SW 1271 (cell line): ENCODE measurements around the gene FCHSD2.

ENCODE experiments used
- DNase-seq, 2 experiments: peaks; one replicate each; lab custom pipeline; 2025; lab: John Stamatoyannopoulos, UW

FCHSD2 gene

GRCh38 chr11:72970557-72971118 lies 171.5 kb downstream of the FCHSD2 start:
- no peak for DNase-seq

DNA sequence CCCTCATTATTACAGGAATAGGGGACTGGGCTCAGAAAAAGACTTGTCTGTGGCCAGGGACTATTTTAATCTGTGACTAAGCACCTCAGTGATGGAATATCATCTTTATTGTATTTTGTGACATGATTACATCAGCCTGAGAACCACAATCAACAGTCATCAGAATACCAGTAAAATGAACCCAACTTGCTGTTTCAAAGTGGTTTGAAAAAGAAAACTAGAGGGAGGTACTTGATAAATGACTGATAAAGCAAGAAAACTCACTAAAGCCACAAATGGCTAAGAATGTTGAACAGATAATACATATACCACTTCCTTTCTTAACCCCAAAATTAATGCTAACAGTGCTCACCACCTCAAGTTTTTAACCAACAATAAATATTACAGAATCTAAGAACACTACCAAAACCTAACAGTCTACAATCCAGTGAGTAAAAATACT lies 172.2 kb downstream of the FCHSD2 start:
- DNase-seq, result no peak

DNA sequence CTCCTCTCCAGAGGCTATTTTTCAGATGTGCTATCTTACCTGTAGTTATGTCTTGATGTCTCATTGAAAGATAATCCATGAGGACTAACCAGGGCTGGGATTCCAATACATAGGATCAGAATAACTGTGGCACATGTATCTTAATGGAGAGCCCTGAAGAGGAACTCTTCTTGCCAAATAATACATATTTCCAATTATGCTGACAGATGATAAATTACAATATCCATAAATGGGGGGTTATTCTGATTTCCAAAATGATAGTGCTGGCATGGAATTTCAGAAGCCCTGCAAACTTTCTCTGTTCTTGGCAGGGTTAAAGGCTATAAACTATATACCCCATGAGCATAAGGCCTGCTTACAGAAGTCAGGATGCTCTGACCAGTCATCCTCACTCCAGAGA lies 173.7 kb downstream of the FCHSD2 start:
- DNase-seq, result no peak

DNA sequence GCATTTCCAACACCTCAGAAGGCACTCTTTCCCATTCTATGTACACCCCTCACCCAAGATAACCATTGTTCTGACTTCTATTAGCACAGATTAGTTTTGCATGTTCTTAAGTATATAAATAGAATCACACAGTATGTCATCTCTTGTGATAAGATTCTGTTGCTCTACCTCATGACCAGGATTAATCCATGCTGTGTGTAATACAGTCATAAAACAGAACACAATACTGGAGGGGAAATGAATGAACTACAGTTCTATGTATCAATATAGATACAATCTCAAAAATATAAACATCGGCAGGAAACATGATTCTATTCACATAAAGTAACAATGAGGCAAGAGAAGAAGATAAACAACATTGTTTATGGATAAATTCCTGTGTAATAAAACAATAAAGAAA lies 176.4 kb downstream of the FCHSD2 start:
- DNase-seq, result no peak

DNA sequence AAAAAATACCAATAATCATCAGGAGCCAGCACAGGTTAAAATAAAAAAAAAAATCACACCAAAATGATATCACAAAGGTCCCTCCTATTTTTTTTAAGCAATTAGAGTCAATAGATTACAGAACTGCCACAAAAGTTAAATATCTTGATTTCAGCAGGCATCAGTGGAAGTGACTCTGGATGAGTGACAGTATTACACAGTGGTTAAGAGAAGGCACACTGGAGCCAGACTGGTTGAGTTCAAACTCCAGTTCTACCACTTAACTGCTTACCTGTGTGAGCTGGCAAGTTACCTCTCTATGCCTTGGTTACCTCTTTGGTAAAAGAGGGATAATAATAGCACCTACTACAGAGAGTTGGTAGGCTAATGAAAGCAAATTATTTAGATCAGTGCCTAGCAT lies 179.4 kb downstream of the FCHSD2 start:
- no peak for DNase-seq

GRCh38 chr11:72962084-72962483 lies 180.0 kb downstream of the FCHSD2 start:
- no peak for DNase-seq

DNA sequence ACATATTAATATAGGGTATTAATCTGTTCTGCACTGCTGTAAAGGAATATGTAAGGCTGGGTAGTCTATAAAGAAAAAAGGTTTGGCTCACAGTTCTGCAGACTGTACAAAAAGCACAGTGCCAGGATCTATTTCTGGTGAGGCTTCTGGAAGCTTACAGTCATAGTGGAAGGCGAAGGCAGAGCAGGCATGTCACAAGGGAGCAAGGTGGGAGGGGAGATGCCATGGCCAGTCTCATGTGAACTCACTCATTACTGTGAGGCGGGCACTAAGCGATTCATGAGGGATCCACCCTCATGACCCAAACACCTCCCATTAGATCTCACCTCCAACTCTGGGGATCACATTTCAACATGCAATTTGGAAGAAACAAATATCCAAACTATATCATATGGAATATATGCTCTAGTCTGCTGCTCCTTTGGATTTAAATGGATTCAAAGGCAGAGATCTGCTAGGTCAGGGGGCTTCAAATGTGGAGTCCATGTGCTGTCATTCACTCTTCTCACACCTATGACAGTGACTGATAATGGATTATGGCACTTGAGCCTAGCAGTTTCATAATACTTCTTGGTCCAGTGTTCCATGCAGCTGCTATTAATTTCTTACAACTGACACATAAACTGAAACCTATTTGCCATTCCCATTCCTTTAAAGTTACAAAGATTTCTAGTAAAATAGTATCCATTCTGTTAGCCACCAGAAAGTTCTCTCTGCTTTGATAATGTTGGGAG lies 182.0 kb downstream of the FCHSD2 start:
- no peak for DNase-seq

- DNase-seq, result no peak
Observed at GRCh38 chr11:72958791-72959190, 183.3 kb downstream of the FCHSD2 start.

- DNase-seq, result no peak
Observed at GRCh38 chr11:72955466-72955865, 186.7 kb downstream of the FCHSD2 start.

- DNase-seq, result no peak
Observed at GRCh38 chr11:72954860-72955259, 187.3 kb downstream of the FCHSD2 start.

DNA sequence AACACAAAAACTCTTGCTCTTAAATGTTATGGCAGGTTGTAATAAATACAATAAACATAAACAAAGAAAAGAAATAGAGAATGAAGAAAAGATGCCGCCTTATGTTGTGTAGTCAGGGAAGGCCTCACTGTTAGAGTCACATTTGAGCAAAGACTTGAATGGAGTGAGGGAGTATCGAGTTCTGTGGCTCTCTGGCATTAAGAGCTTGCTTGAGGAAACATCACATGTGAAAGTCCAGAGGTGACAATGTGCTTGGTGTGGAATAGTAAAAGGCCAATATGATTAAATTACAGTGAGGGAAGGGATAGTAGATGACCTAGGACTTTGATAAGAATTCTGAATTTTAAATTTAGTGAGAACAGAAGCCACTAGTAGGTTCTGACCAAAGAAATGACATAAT lies 188.5 kb downstream of the FCHSD2 start:
- DNase-seq, result no peak

- no peak for DNase-seq
Observed at GRCh38 chr11:72951888-72952287, 190.2 kb downstream of the FCHSD2 start.

DNA sequence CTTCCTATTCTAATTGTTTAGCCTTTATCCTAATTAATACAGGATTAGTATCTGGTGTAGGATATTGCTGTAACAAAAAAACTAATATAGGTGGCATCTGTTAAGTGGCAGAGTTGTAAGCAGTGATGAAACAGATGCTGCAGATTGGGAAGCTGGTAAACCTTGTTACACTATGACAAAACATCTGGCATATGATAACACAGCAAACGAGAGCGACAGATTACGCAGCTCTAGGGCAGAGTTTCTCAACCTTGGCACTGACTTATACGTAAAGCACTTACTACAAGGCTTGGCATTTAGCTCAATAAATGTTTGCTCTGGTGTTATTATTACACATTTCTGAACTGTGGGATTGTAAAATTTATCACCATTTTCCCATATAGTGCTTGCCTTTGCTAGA lies 190.9 kb downstream of the FCHSD2 start:
- DNase-seq, result no peak

DNA sequence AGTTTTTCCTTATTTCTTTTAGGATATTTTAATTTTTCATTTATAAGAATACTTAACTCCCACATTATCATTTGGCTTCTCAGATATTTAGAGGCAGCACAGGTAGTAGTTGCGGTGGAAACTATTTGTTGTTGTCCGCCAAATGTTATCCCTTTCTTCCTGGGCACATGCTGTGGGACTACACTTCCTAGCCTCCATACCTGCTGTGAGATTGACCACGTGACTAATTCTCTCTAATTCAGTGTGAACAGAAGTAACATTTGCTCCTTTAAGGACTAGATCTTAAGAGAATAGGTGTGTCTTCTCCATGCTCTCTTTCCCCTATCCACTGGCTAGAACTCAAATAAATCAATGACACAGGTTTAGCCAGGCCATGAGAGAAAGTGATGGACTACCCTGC lies 191.4 kb downstream of the FCHSD2 start:
- DNase-seq, result no peak

DNA sequence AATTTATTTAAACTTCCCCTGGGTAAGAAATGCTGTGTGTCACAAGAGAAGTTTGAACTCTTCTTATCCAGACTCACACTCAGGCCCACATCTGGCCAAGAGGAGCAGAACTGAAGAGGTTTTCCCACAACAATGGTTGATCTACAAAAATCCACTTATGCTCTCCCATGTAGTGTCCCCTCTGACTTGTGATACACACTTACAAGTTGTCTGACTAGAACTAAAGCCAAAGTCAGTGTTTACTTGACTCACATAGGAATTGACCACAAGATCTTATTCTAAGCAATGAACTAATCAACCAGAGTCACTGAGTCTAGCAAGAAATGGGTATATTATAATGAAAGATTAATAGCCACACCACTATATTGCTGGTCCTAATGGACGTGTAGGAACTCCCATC lies 194.9 kb downstream of the FCHSD2 start:
- no peak for DNase-seq

- no peak for DNase-seq
Observed at GRCh38 chr11:72943664-72944063, 198.5 kb downstream of the FCHSD2 start.

- DNase-seq, result no peak
Observed at GRCh38 chr11:72940417-72940816, 201.7 kb downstream of the FCHSD2 start.

- DNase-seq, result no peak
Observed at GRCh38 chr11:72939031-72939430, 203.1 kb downstream of the FCHSD2 start.

DNA sequence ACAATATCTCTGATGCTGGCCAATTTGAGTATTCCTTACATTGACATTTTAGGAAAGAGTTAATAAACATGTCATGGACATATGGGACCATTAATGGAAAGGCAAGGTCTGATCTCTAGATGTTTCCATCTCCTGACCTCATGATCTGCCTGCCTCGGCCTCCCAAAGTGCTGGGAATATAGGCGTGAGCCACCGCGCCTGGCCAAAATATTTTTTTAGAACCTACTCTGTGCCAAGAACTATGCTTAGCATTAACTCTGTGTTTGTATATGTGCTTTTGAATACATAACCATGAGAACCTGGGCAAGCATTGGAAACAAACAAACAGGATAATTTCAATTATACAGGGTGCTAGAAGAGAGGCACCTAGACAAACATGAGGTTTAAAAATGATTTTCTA lies 204.7 kb downstream of the FCHSD2 start:
- DNase-seq, result no peak

DNA sequence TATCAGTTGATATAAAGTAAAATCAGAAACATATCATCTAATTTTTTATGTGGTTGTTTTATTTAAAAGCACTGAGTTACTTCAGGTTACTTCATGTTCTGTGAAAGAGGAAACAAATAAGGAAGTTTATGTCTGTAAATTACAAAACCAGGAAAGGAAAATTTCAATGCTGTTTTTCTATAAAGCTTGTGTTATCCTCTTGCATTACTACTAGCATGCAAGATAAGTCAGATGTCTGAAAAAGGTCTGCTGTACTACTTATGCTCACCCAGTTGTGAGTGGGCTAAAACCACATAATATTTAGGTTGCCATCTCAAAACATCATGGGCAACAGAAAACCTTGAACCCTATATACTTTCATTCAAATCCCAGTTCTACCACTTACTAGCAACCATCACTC lies 206.4 kb downstream of the FCHSD2 start:
- no peak for DNase-seq

GRCh38 chr11:72932132-72932570 lies 210.0 kb downstream of the FCHSD2 start:
- no peak for DNase-seq

DNA sequence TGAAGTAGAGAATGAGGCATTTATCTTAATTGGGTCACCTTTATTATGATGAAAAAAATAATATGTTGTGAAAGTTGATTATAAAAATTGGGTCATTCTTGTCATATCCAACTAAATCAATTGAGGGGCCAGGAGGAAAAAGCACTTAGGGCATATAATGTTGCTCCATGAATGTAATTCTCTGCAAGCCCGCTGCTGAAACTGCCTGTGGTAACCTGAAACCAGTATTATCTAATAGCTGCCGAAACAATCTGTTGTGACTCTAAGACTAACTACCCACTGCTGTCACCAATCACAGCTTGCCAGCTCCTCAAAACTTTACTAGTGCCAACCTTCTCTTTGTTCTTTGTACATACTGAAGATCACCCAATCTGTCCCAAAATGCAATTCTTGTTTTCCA lies 212.1 kb downstream of the FCHSD2 start:
- DNase-seq, result no peak

GRCh38 chr11:72929256-72929655 lies 212.9 kb downstream of the FCHSD2 start:
- no peak for DNase-seq

- DNase-seq, result no peak
Observed at GRCh38 chr11:72927380-72927779, 214.7 kb downstream of the FCHSD2 start.
